Airway epithelial cell (primary cell): ENCODE results near the gene LIPT1. TPM values are rescaled to one million over a fixed set of nuclear protein-coding genes. Genes with fewer than 3 reads are reported as not detected.

Source experiments
- total RNA-seq: library from RNA; depleted of rRNA; stranded (reverse); fragments of >200 nt; gene quantifications from 2 replicates; pipeline ENCODE4 v1.2.3, GENCODE V29; 2015

The LIPT1 gene
- total RNA-seq = 2.0 and 4.1 TPM in 2 replicates

DNA sequence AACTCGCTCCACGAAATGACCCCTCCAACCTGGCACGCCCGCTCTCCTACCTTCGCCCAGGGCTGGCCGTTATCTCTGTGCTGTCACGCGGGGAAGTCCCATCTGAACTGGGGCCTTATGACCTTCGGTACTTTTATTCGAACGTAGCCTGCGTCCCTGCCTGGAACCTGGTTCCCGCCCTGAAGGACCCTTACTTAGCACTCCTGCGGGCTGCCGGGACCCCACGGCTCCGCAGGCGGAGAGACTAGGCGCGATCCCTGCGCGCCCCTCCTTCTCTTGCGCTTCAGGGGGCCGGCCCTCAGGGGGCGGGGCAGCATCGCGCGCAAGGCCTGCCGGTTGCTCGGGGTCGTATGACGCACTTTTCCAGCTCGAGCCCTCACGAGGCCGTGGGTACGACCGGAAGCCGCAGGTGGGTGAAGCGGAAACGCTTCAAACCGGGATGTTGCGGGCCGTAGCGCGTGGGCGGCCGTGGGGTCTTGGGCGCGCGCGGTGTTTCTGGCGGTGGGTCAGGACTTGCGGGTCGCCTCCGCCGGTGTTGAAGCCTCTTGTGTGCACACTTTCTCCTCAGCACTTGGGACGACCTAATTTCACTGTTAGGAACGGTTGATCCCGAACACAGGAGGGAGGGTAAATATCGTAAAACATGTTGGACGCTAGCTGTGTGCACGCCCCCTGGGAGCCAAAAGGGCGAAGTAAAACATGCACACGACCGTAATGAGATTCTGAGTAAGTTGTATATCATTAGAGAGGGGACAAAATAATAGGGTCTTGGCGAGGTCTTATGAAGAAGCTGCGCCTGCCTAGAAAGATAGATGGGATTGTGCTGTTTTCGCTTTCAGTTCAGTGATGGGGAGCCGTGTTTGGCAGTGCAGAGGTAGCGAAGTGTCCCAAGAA lies at the start of gene LIPT1, which contains the start of gene TSGA10:
Gene LIPT1 (plus strand): TSS at position 325 of the 894 bp plus-strand sequence. CDS start 6,991 bp downstream, outside the sequence.
Gene TSGA10 (minus strand): TSS at position 300 of the 894 bp plus-strand sequence. CDS start 45,503 bp downstream, outside the sequence.

DNA sequence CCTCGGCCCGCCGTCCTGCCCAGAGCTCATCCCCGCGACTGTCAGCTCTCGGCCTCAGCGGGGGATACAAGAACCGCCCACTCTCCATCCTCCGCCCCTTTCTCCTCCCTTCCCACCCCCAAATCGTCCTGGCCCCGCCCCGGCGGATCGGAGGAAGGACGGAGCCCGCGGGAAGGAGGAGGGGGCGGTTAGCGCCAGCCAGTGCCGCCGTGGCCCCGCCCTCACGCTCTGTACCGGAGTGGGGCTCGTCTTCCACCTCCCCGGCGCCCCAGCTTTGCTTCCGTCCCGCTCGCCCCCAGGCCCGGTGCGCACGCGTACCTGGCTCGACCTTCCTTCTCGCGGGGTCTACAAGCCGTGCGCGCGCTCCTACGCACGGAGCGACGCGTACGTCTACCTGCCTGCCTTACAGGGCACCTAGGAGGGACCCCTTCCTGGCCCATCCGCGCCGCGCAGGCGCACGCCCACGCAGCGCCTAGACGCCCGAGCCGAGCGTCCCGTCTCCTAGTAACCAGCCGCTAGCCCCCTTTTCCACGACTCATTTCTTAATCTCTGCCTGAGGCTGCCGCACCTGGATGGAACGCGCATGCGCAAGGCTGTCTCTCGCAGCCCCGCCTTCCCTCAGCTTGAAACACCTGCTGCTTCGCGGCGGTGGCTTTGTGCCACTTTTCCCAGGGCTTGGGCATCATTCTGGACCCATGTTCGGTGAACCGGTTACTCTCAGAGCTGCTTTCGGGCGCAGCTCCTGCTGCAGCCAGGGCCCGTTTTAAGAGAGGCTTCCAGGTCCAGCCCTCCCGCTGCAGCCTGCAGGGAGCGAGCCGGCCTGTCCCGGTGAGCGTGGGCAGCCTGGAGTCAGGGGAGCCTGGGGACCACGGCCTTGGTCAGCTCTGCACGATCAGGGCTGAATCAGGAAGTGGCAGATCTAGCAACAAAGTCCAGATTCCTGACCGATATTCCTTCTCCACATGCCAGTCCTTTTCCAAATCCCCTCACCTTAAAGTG lies 13.4 kb upstream of the LIPT1 start, which contains the start of gene C2orf15:
Gene C2orf15 (plus strand): TSS at position 598 of the 999 bp plus-strand sequence. CDS start 8,852 bp downstream, outside the sequence.

DNA sequence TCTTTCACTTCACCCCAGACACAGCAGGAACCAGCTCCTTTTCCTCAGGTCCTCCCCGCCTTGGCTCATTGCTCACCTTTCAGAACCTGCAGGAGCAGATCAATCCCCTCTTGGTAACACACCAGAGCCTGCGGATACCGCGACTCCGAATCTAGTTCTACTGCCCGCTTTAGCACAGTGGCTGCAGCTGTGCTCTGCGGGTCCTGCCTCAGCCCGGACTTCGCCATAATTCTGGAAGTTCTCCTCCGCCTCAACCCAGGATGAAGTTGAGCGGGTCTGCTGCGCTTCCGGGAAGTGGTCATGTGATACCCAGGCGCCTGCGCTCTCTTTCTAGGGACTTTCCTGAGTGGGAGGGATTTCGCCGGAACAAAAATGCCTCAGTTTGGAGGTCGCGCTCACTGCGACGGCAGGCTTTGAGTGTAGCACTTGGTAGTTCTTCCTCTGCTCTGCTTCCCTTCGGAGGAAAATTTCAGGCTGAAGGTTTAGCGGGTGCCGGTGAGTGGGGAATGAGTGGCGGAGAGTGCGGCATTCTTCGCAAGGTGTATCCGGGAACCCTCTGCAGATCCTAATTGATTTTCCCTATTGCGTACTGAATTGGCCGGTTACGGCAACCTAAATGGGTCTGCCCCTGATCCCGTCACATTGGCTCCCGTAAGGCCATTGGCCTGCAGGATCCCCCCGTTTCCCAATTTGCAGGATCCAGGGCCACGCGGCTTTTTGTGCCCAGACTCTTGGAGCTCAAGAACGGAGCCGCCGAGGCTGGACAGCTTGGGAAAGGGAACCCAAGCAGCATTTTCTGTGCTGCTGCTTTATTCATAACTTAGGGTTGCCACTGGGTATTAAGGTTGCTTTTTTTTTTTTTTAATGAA lies 26.2 kb downstream of the LIPT1 start, which contains the start of the genes MITD1 and MRPL30:
Gene MITD1 (minus strand): TSS at position 304 of the 869 bp plus-strand sequence. CDS start 77 bp downstream, at position 227.
Gene MRPL30 (plus strand): TSS at position 430 of the 869 bp plus-strand sequence. CDS start 5,020 bp downstream, outside the sequence.

Other genes starting within 250 kb of the LIPT1 start
- gene CRACDL, start 218.7 kb upstream of the LIPT1 start, total RNA-seq = 2.6 and 3.6 TPM in 2 replicates
- gene C2orf15, start 13.3 kb upstream of the LIPT1 start, total RNA-seq = 1.5 and 1.6 TPM in 2 replicates
- 1.3 and 4.7 TPM in 2 replicates for gene TSGA10, start within 50 bp of the LIPT1 start, total RNA-seq
- 27.4 and 28.1 TPM in 2 replicates for gene MITD1, start 26.1 kb downstream of the LIPT1 start, total RNA-seq
- gene MRPL30, start 26.2 kb downstream of the LIPT1 start, total RNA-seq = 33.0 and 49.4 TPM in 2 replicates
- not detected in 2 replicates for gene LYG2, start 100.7 kb downstream of the LIPT1 start, total RNA-seq
- not detected in 2 replicates for gene LYG1, start 146.2 kb downstream of the LIPT1 start, total RNA-seq
- gene TXNDC9, start 181.4 kb downstream of the LIPT1 start, total RNA-seq = 39.0 and 53.2 TPM in 2 replicates
- 26.0 and 32.0 TPM in 2 replicates for gene EIF5B, start 182.4 kb downstream of the LIPT1 start, total RNA-seq